ENCODE measurements around the gene G3BP2.

DNA sequence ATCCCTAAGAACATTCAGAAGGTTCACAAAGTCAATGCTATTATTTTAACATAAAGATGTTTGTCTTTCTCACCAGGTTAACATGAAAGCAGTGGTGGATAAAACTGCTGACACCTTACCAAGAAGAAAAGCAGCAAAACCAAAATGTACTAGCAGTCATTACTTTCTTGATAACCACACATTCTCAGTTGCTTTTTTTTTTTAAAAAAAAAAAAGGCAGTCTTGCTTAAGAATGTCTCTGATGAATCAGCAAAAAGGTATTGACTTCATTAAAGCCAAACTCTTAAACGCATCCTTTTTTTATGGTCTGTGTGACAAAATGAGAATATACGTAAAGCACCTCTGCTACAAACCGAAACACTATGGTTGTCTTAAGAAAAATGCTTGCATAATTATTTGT lies 74.8 kb downstream of the G3BP2 start:
- TF ChIP-seq CTCF (IDR thresholded peaks at IDR 0.05; ENCODE audit: poor library complexity, severe bottlenecking) (no peak), POLR2AphosphoS5 (IDR thresholded peaks at IDR 0.05) (no peak), EZH2 (IDR thresholded peaks at IDR 0.05; ENCODE audit: borderline replicate concordance, insufficient read depth, low read length, poor library complexity, severe bottlenecking) (no peak)

Data from neural cell (in vitro differentiated cells).